Activated gamma-delta T cell (primary cell): ENCODE data around the gene DDO.

ENCODE experiments used
- DNase-seq: peaks from one replicate; lab custom pipeline; 2025; lab: John Stamatoyannopoulos, UW

Gene DDO

DNA sequence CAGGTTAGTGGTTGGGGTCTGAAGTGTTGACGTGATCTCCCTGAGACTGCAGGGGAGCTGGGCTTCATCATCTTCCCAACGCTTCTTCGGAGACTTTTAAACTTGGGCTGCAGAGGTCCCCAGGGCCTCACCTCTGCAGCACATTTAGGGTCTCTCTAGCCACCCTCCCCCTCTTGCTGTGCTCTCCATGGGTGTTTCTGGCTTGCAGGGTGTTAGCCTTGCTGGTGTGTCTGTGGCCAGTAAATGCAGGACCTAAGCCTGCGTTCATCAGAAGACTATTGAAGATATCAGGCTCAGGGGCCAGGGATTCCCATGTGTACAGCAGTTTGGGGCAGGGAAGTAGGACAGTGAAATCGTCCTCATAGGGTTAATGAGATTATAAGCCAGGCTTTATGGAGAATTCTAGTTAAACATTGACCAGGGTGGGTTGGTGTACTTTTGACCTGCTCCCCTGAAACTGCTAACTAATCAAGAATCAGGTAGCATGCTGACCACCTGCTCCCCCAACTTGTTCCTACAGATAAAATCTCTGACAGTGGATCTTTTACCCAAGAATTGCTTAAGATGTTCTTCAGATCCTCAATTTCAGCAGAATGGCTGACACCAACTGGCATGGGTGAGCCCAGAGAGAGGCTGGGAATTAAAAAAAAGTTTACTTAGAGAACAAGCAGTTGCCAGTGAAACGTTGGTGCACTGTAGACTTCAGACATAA is 3.8 kb upstream of the DDO start:
- no peak for DNase-seq

DNA sequence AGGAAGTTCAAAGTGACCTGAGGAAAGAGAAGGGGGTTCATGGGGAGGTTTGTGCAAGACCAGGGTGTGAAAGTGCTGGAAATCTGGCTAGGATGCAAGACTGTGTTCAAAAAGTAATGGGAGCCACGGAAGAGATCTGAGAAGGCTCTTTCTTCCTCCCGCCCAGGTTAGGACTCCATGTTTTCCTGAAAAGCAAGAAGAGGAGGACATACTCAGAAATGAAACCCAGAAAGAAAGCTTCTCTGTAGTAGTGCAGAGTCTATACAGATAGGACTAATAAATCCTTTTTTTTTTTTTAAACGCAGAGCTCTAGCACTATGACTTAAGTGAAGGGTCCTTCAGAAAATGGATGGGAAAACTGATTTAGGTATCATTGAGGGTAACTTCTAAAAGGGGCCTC is 3.2 kb upstream of the DDO start:
- DNase-seq, result no peak

GRCh38 chr6:110414669-110415068 is 706 bp downstream of the DDO start:
- DNase-seq, result no peak

GRCh38 chr6:110412360-110412759 is 3.0 kb downstream of the DDO start:
- DNase-seq, result no peak

GRCh38 chr6:110410511-110410910 is 4.9 kb downstream of the DDO start:
- no peak for DNase-seq

- DNase-seq, result no peak
Measured at GRCh38 chr6:110409794-110410193, 5.6 kb downstream of the DDO start.

DNA sequence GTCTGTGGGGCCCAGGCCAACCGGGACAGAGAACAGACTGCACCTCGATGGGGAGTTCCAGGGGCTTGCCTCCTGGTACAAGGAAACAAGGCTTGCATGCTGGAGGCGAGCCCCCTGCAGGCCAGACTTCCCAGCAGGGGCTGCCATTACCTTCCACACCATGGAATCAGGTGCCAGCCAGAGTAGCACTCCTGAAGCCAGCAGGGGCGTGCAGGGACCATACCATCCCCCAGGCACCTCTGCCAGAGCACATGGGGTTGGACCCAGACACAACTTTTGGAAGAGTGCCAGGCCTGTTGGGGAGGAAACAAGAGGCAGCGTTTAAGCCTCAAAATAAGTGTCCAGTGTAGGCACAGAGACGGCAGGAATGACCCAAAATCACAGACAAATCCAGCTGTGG is 6.5 kb downstream of the DDO start:
- DNase-seq, result no peak

DNA sequence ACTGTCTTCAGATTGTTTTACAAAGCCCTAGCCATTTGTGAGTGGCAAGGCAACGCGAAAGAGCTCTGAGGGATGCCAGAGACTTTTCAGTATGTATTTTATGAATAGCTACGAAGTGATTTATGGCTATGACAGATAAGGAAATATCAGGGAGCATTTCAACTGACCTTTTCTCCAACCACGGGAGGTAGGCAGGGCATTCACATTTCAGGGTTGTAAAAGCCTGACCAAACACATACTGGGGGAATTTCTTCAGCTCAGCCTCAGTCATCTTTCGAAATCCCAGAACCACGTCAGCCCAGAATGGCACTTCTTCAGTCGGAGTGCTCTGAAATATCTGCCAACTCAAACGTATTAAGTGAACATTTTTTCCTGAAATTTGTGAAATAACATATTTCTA is 10.8 kb downstream of the DDO start:
- DNase-seq, result no peak

DNA sequence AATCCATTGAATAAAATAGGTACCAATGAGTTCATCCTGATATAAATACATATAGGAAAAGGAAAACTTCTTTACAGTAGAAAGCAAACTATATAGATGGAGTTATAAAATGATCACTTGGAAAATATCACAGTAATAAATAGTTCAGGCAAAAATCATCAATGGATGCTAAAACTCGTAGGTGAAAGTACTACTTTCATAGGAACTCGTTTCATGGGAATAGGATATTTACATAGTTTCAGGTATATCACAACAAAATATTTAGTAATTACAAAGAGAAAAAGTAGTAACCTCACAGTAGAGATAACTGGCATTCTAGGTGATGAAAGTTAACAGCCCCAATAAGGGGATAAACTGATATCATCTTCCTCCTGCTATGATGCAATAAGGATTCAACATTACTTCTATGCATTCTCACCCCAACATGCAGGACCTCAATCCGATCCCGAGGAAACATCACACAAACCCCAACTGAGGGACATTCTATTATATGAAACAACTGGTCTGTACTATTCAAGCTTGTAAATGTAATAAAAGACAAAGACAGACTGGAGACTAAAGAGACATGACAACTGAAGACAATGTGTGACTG is 13.7 kb downstream of the DDO start:
- DNase-seq, result no peak

DNA sequence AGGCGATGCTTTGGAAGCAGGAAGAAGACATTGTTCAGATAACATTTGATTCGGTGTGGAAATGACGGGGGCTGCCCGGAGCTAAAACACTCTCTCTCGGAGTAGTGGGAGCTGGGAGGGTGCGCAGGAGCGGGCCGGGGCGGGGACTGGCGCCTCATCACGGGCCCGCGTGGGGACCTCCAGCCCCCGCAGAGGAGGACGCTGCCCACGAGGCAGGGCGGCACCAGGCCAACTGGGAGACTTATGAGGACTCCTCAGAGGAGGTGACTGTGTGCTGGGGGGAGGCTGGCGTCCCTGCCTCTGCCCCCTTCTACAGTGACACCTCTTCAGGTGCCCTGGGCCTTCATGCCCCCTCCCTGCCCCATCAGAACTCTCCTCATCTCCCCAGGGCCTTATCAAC is 15.2 kb downstream of the DDO start:
- DNase-seq, result no peak

- no peak for DNase-seq
Measured at GRCh38 chr6:110399219-110400071, 15.9 kb downstream of the DDO start.

DNA sequence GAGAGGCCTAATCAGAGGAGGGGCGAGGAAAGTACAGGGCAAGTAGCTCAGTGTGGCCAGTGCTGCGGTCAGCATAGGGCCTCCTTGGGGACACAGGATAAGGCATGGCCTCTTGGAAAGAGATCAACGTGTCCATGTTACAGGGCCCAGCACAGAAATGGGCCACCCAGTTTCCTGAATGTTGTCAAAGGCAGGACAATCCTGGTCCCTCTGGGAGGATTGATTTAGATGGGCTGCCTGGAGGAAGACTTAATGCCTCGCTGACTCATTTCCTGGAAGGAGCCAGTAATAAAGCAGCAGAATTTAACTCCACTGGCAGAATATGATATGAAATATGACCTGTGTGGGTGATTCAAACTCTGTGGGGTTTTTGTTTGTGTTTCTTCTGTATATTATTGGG is 16.6 kb downstream of the DDO start:
- DNase-seq, result no peak

GRCh38 chr6:110395221-110395620 is 20.2 kb downstream of the DDO start:
- no peak for DNase-seq

DNA sequence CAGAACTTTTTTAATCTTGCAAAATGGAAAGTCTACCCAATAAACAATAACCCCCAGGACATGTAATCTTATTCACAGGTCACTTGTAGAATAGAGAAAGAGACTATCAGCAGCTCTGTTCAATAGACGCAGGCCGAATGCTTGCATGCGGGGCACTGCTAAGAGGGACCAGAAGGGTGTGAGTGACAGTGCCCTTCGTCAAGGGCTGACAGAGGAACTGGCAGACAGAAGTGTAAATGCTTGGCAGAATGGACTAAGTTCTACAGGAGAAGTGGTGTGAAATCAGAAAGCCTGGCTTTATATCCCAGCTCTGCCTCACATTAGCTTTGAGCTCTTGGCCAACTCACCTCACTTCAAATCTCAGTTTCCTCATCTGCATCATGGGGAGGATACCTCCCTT is 21.0 kb downstream of the DDO start:
- no peak for DNase-seq

DNA sequence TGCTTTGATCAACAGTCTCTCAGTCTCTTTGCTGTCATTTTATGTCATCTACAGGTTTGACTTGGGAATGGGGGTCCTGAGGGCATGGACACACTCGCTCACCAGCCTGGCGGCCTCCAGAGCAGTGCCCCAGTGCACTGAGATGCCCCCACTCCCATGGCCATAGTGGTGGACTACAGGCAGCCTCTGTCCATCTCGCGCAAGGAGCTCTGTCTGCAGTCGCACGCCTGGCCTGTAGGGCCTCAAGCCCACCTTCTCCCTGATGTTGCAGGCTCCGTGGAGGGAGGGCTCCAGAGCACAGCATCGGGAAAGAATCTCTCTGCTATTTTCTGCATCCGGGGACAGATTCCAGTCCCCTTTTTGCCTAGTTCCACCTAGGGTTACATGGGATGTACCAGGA is 22.6 kb downstream of the DDO start:
- no peak for DNase-seq

DNA sequence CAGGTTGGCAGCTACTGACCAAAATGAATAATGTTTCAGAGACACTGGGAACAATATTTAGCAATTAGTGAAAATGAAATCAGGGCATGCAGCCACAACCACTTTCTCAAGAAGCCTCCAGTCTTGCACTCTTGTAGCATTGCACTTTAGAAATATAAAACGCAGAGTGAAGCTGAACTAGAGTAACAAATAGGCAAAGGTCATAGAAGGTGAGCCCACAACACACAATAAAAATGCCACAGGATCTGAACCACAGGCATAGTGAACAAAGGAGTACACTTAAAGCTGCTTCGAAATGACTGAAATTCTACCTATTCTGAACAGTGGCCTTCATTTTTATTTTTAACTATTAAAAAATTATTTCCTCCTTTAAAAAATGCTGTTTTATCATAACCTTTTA is 25.0 kb downstream of the DDO start:
- DNase-seq, result no peak

- DNase-seq, result no peak
Measured at GRCh38 chr6:110389689-110390382, 25.5 kb downstream of the DDO start.

DNA sequence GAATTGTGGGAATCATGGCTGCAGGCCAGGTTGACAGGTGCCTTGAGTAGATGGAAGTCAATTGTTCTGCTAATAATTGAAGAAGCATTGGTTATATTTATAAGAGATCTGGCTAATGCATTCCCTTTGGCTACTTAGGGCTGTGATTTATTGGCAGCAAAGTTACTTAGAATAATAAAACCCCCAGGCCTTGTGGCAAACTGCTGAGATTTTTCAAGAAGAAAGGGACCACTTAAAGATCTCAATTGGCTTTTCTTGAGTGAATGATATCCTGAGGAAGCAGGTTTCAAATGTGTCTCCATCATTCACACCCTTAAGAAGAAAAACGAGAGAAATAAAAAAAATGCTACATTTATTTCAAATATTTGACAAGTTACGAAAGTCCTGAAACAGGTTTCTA is 27.4 kb downstream of the DDO start:
- no peak for DNase-seq

DNA sequence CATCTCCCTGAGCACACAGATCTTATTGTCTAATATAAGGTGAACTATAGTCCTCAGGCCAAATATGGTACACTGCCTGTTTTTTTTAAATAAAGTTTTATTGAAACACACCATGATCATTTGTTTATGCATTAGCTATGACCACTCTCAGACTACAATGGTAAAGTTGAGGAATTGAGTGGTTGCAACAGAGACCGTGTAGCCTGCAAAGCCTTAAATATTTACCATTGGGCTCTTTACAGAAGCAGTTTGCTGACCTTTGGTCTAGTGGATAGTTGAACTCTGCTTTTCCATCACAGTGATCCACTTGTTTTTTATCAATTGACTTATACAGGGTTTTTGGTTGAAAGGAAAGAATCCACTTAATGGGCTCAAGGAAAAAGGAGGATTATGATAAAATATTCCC is 29.9 kb downstream of the DDO start:
- no peak for DNase-seq

- no peak for DNase-seq
Measured at GRCh38 chr6:110378552-110378951, 36.8 kb downstream of the DDO start.

- no peak for DNase-seq
Measured at GRCh38 chr6:110369066-110369465, 46.3 kb downstream of the DDO start.

- no peak for DNase-seq
Measured at GRCh38 chr6:110368284-110368683, 47.1 kb downstream of the DDO start.

DNA sequence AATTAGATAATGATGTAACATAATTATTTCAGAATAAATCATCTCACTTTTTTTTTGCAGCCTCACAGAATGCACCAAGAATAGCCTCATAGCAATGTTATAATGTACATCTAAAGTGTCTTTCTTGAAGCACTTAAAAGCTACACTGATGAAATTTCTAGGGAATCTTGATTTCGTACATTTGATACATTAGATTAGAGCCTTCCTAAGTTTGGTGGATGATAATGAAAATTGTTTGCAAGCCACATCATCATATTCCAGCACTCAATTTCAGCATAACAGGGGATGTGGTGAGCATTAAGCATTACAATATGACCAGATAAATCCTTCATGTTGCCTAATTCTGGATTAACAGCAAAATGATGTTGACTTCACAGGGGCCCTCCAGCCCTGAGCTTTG is 47.5 kb downstream of the DDO start:
- DNase-seq, result no peak
